DMS53 treated with DMSO at 0.1 percent for 48 hours (cell line): ENCODE measurements around the gene CMC4.

Experiments
- DNase-seq: peaks from one replicate; lab custom pipeline; 2025; ENCODE audit not compliant: unreplicated experiment; lab: John Stamatoyannopoulos, UW

Gene CMC4, protein sequence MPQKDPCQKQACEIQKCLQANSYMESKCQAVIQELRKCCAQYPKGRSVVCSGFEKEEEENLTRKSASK

DNA sequence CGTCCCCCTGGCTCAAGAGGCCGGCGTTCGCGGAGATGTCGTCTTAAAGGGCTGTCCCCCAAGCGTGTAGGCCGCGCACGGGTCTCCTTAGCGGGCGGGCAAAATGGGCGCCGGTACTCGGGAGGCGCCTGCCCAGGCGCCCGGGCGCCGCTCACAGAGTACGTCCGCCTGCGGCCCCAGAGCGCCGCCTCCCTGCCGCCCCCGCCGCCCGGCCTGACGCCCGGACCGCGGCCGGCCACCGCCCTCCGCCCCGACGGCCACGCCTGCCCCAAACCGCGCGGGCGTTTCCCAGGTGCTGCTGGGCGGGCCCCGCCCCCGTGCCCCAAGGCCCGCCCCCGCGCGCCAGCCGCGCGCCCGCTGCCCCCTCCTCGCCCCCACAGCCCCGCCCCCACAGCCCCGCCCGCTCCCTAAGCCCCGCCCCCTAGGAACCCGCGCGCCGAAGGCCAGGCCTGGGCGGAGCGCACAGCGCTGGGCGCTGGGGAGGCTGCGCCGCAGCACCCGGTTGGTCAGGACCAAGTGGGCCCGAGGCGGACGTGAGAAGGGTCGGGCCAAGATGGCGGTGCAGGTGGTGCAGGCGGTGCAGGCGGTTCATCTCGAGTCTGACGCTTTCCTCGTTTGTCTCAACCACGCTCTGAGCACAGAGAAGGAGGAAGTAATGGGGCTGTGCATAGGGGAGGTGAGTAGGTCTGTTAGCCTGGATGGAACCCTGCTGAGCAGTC is at the start of gene CMC4, which contains the start of the genes BRCC3 and MTCP1:
Gene CMC4 (minus strand): TSS at position 162 of the 719 bp plus-strand sequence. CDS start 7,113 bp downstream, outside the sequence.
Gene BRCC3 (plus strand): TSS at position 534 of the 719 bp plus-strand sequence. CDS start 20 bp downstream, at position 554.
Gene MTCP1 (minus strand): TSS at position 162 of the 719 bp plus-strand sequence. CDS start 5,126 bp downstream, outside the sequence.
- DNase-seq, result peak; percentile 74

DNA sequence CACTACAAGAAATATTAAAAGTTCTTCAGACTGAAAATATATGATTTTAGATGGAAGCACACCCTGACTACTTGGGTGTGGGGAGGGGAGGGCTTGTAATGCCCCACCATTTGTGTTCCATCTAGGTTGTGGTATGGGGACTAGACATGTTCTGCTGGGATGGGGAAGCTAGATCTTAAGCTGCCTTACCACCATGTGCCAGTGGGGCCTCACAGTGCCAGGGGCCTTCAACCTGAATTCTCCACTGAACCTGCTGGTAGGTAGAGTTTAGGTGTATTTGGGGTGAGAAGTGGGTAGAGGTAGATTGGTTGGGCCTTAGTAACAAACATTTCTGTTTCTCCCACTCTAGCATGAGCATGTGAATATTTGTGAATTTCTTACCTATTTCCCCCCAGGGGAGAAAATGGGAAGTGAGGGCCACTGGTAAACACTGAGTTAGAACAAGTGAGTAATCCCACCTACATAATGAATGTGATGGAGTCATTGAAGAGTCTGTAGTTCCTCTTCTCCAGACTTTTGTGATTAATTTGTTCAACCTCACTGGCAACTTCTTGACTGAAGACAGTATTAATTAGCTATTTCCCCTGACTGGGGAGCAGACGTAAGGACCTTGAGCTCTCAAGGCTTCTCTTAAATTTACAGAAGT is 44.4 kb upstream of the CMC4 start:
- DNase-seq, result no peak

DNA sequence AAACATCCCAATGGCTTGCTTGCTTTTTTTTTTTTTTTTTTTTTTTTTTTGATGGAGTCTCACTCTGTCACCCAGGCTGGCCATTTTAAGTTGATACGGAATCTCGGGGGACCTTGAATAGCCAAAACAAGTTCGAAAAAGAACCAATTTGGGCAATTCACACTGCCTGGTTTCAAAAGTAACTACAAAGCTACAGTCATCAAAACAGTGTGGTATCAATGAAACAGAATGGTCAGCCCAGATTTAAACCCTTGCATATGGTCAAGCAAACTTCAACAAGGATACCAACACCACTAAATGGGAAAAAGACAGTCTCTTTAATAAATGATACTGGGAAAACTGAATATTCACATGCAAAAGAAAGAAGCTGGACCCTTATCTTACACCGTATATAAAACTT is 42.2 kb upstream of the CMC4 start:
- no peak for DNase-seq

DNA sequence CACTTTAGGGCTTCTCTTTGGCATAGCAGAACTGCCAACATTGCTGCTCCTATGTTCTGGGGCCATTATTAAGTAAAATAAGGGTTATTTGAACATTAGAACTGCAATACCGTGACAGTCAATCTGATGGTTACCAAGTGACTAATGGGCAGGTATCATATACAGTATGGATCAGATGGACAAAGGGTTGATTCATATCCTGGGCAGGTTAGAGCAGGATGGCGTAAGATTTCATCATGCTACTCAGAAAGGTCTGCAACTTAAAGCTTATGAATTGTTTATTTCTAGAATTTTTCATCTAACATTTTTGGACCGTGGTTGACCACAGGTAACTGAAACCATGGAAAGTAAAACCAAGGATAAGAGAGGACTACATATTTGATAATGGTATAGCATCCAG is 41.2 kb upstream of the CMC4 start:
- DNase-seq, result no peak

DNA sequence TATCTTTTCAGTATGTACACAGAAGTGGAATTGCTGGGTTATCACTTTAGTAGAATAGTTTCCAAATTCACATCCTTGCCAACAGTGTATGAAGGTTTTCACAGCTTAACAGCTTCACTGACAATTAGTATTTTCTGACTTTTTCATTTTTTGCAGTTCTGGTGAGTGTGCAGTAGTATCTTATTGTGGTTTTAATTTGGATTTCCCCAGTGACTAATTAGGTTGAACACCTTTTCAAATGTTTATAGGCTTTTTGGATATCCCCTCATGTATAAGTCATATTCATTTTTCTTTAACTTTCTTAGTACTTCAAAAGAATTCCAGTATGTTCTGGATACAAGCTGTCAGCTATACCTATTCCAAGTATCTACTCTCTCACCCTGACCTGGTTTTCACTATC is 37.5 kb upstream of the CMC4 start:
- DNase-seq, result no peak

DNA sequence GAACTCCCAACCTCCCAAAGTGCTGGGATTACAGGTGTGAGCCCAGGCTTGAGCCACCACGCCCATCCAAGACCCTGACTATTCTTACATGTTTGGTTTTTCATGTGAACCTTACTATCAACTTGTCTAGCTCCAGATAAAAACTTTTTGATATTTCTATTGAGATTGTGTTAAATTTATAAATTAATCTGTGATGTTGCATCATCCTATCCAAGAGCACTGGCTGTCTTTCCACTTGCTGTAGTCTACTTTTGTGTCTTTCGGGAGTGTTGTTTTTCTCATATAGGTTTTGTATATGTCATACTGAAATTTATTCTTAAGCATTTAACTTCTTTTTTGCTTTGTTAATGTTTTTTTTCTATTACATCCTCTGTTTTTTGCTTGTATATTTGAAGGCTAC is 35.0 kb upstream of the CMC4 start:
- no peak for DNase-seq

DNA sequence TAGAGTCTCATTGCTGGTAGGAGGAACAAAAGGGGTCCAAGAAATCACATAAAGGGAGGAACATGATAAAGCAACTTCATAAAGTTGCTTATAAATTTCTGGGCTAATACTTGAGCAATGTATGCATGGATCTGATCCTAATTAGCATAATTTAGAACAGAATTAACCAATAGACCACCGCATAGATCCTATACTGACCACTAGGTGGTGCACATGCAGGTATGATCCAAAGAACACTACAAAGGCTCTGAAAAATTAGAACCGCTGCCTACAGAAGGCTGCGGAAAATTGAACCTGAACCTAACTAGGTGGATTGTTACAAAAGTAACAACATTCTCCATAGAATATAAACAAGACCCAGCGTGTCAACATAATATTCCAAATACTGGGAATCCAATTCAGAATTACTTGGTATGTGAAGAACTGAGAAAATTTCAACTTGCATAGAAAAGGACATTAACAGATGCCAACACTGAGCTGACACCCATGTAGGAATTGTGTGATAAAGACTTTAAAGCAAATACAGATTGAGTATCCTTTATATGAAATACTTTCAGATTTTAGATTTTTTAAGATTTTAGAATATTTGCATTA is 23.6 kb upstream of the CMC4 start:
- DNase-seq, result peak; percentile 15

DNA sequence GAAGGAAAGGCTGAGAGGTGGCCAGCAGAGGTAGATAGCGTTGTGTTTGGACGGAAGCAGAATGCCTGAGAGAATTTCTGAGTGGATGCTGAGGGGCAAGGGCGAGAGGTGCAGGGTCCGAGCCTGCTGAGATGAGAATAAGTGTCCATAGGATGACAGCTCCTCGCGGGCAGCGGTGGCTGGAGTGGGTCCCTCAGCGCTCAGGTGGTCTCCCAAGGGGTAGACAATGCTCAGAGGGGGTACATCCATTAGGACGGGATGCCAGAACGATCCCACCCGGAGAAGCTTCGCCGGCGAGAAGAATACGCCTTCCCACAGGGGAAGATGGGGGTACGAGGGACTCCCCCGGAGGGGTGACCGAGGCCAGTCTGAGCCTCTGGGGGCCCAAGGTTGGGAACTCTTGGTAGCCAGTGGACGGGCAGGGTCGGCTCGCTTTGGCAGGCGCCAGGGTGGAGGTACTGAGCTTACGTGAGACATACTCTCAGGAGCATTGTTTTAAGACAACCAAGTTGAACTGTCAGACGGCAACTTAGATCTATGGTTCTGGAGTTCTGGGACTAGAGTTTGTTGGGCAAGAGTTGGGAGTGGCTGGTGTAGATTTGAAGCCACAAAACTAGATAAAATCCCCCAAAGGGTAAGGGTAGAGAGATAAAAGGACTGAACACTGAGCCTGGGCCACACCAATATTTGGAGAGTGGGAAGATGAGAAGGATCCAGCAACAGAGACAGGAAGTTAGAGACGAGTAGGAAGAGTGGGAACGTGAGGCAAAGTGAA is 16.2 kb upstream of the CMC4 start:
- no peak for DNase-seq

DNA sequence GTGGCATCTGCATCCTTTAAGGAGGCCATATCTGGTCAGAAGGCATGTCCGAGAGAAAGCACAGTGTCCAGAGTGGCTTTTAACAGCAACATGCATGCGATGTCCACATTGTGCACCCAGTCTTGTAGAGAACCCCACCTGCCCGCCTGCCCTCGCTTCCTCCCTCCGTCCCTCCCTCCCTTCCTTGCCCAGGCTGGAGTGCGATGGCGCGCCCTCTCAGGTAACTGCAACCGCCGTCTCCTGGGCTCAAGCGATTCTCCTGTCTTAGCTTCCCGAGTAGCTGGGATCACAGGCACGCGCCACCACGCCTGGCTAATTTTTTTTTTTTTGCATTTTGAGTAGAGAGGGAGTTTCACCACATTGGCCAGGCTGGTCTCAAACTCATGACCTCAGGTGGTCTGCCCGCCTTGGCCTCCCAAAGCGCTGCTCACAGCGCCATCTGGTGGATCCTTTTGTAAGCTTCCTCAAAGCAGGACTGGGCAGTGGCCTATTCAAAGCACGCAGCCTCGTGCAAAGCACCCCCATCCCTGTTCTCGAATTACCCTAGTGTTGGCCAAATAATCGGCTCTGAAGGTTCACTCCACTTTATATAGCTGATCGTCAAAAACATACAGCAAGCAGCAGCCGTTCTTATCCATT is 15.4 kb upstream of the CMC4 start:
- DNase-seq, result no peak

DNA sequence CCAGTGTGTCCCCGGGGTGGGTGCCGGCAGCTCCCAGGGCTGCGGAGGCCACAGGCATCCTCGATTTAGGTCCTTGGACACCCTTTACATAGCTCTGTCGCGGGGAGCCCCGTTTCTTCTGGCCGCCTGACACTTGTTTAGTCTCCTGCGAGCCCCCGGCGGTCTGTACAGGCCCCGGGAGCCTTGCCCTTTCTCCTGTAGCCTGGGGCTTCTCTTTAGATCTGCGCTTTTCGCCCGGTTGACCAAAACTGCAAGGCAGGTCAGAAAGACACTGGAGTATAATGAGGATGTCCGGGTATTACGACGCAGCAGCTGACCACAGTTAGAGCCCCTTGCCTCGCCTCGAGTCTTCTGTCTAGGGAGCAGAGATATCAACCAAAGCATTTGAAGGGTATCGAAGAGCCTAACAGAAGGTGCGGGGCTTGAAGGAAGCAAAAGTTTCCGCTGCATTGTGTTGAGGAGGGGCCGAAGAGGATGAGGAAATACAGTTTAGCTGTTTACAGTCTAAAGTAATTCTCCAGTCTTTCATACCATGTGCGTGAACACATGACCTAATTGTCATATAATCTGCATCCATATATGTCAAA is 851 bp upstream of the CMC4 start:
- DNase-seq, result peak; percentile 32

DNA sequence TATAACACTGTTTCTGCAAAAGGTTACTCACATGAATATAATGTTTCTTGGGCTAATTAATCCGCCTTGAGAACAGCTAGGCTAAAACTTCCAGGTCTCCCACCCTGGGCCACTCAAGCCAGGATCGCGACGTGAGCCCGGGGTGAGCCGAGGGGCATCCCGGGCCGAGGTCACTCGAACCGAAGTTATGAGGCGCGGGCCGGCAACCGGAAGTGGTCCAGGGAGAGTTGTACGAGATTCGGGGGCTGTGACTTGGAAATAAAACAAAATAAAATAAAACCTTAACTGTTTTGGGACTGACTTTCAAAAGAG is 317 bp downstream of the CMC4 start:
- no peak for DNase-seq

DNA sequence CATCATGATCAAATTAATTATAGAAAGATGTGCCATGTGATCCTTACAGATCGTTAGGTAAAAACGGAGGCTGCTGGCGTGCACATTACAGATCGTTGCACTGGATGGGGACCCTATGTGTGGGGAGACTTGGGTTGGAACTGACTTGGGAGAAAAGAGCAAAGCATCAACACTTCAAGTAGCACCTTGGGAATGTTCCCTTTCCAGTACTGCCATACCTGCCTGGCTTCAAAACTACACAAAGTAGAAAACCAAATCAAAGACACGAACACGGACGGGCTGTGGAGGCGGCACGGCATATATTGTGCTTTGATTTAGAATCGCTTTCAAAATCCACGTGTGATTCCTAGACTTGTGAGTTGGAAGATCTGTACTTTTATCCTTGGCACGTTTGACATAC is 898 bp downstream of the CMC4 start:
- DNase-seq, result no peak

DNA sequence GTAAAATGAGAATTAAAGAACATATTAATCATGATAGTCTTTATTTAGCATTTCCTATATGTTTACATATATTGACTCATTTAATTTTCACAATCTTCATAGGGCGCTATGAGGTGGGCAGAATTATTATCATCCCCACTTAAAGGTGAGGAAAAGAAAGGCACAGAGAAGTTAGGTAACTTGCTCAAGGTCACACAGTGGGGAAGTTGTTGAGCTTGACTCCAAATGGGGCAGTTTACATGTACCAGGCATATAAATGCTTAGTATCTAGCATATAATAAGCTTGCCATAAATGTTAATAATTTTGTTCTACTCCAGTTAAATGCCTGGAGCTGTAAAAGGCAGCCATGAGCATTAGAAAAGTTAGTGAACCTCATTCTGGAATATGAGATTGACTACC is 1.5 kb downstream of the CMC4 start:
- DNase-seq, result no peak

DNA sequence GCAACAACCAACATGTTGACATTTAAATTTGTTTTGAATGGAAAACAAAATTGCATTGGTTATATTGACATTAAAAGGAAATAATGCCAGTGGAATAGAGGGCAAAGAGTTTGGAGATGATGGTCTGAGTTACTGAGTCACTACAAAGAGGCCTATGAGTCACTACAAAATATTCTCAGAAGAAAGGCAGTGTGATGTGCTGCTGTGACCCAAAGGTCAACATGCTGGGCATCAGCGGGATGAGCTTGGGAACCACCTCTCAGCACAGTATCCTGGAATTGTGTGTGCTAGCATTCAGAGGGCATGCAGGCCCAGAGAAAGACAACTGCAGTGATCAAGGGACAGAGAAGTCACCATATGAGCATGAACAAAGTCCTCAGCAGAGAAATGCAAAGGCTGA is 2.8 kb downstream of the CMC4 start:
- no peak for DNase-seq

DNA sequence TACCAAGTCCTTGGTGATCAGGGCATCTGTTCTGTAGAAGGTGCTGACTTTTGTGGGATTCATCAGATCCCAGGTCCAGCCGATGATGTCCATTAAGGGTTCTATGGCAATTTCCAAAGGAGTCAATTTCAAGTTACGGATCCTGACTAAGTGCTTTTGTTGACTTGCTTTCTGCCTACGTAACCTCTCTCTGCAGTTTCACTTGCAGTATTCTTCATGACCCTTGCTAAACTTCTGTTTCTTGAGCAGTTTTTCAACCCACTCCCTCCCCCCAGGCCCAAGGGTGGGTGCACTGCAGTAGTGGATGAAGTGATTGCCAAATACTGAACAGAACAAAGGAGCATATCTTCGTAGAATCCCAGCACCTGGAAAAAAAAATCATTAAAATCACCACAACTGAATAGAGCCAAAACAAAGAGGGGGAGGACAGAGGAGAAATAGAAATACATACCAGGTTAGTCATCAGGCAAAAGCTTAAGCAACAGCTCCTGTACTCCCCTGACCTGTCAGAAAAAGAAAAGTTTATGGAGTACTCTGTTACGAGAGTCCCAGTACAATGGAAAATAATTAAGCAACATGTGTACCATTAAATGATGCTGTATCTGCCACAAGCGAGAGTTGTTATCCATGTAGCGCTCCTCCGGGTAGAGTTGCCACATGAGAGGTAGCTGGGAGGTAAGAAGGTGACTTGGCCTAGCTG is 5.8 kb downstream of the CMC4 start:
- no peak for DNase-seq

DNA sequence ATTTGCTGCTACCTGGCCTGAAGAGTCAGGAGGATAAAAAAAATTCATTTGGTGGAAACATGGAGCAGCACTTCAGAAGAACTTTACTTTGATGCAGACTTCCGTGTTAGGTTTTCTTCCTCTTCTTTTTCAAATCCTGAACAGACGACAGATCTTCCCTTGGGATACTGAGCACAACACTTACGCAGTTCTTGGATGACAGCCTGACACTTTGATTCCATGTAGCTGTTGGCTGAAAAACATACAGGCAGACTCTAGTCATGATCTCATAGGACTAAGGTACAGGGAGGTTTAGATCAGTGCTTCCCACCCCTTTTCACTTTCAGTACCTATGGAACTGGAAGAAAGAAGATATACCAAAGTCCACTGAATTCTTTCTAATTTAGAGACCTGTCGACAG is 9.2 kb downstream of the CMC4 start:
- no peak for DNase-seq

DNA sequence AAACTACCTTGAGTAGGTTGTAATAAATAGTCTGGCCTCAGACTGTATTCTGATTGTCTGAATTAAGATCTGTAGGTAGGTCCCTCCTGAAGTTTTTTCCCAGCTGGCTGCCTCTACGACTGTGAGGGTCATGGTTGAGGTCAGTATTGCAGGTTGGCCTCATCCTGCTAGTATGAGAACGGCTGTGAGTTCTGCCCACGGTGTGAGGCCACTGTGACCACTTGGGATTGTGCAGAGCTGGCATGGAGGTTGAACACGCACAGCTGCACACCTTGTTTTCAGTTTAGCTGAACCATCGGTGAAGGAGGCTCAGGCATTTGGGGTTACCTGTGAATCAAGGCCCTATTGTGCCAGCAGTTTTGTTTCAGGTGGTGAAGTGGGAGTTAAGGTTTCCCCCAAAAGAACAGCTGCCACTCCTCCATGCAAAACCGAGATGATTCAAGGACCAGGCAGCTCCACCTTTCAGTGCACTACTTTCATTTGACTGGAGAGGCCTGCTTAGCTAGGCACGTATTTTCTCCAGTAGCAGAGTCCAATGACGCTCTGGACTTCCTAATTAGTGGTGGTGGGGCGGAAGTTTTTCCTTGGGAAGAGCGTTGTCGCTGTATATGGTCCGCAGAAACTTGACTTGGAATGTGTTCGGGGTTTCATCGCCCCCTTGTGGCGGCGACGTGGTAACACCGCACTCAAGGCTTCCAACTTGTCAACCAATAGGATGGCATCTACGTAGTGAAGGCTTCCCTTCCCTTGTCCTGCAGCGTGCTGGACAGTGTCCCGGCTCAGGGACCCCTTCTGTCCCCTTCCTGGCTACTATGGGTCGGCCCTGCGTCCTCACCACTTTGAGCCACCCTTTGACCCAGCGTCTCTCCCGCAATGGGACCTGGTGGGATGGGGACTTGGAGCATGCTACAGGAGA is 13.8 kb downstream of the CMC4 start:
- DNase-seq, result peak; percentile 68

DNA sequence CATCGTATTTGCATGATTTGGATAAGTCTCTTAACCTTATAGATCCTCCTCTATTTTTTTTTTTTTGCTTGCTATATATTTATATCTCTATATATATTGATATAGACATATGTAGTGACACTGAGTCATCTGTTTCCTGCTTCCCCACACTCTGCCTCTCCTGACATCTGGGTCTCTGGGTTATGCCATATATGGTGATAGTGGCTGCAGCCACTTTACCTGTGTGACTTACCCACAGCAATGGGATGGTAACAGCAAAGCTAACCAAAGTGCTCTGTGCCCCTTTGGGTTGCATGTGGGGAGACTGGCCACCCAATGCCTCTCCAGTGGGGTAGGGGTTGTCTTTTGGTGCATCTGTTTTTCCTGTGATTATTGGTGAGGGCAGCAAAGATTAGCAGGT is 14.5 kb downstream of the CMC4 start:
- DNase-seq, result peak; percentile 28

DNA sequence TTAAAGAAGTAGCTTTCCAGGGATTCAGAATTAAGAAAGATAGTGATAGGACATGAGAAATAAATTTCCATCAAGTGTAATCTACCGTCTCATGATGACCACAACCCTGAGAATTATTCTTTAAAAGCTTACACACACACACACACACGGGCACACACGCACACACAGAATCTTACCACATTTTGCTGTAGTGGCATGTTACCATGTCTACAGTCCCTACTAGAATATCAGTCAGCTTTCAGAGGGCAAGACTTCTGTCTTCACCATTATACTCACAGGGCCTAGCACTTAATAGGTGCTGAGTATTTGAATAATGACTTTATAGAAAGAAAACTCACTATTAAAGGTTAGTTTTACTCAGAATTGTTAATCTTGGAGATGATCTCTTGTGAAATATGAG is 15.4 kb downstream of the CMC4 start:
- DNase-seq, result no peak
